H9 (cell line): ENCODE results near the gene RIMBP2. TPM values are rescaled to one million over a fixed set of nuclear protein-coding genes. Genes with fewer than 3 reads are reported as not detected.

Experiments used
- DNase-seq: peaks from one replicate; pipeline ENCODE4 v3.0.0-alpha.2; 2017
- H2AFZ ChIP-seq: one replicate; pipeline ENCODE4 v1.6.1; 2013; ENCODE audit warnings: mild to moderate bottlenecking, low read length, control low read depth, moderate library complexity
- H2AK5ac ChIP-seq: 2 replicates; pipeline ENCODE4 v1.6.1; 2013; ENCODE audit warnings: low read length, control low read depth, mixed read lengths; ENCODE audit not compliant: insufficient read length
- H2BK120ac ChIP-seq: one replicate; pipeline ENCODE4 v1.6.1; 2013; ENCODE audit warnings: low read depth, mild to moderate bottlenecking, low read length, control low read depth, inconsistent platforms; ENCODE audit not compliant: poor library complexity, severe bottlenecking
- H2BK12ac ChIP-seq: 2 replicates; pipeline ENCODE4 v1.6.1; 2013; ENCODE audit warnings: low read length, control low read depth, mixed read lengths, low read depth; ENCODE audit not compliant: insufficient read length
- H2BK15ac ChIP-seq: 2 replicates; pipeline ENCODE4 v1.6.1; 2013; ENCODE audit warnings: low read depth, low read length, control low read depth
- H2BK20ac ChIP-seq: one replicate; pipeline ENCODE4 v1.6.1; 2013; ENCODE audit warnings: low read depth, mild to moderate bottlenecking, low read length, control low read depth, inconsistent platforms; ENCODE audit not compliant: poor library complexity, severe bottlenecking
- H2BK5ac ChIP-seq: 2 replicates; pipeline ENCODE4 v1.6.1; 2013; ENCODE audit warnings: low read length, control low read depth, mixed read lengths; ENCODE audit not compliant: insufficient read length
- H3K14ac ChIP-seq: 2 replicates; pipeline ENCODE4 v1.6.1; 2013; ENCODE audit warnings: low read length, control low read depth; ENCODE audit not compliant: insufficient read depth
- H3K18ac ChIP-seq: 2 replicates; pipeline ENCODE4 v1.6.1; 2013; ENCODE audit warnings: low read depth, mild to moderate bottlenecking, mixed read lengths, low read length, control low read depth; ENCODE audit not compliant: insufficient read length
- H3K23ac ChIP-seq: 2 replicates; pipeline ENCODE4 v1.6.1; 2013; ENCODE audit warnings: low read length, control low read depth, mixed read lengths, low read depth; ENCODE audit not compliant: insufficient read length
- H3K23me2 ChIP-seq: 2 replicates; pipeline ENCODE4 v1.6.1; 2013; ENCODE audit warnings: low read depth, mild to moderate bottlenecking, mixed read lengths, low read length, control low read depth; ENCODE audit not compliant: insufficient read length, poor library complexity, severe bottlenecking
- H3K27ac ChIP-seq: 2 replicates; pipeline ENCODE4 v1.5.1; 2013; ENCODE audit warnings: low read length, control low read depth, mixed read lengths, low read depth; ENCODE audit not compliant: insufficient read length
- H3K27me3 ChIP-seq: 2 replicates; pipeline ENCODE4 v1.6.1; 2013; ENCODE audit warnings: low read length, control low read depth, inconsistent platforms; ENCODE audit not compliant: insufficient read depth
- H3K4ac ChIP-seq: 2 replicates; pipeline ENCODE4 v1.6.1; 2013; ENCODE audit warnings: low read depth, mild to moderate bottlenecking, control low read depth, inconsistent platforms, low read length, moderate library complexity
- H3K4me1 ChIP-seq: 2 replicates; pipeline ENCODE4 v1.6.1; 2013; ENCODE audit warnings: low read length, control low read depth, inconsistent platforms; ENCODE audit not compliant: insufficient read depth
- H3K4me2 ChIP-seq: 2 replicates; pipeline ENCODE4 v1.6.1; 2013; ENCODE audit warnings: low read length, control low read depth, mixed read lengths; ENCODE audit not compliant: insufficient read length, insufficient read depth
- H3K56ac ChIP-seq: 2 replicates; pipeline ENCODE4 v1.6.1; 2013; ENCODE audit warnings: low read depth, mild to moderate bottlenecking, mixed read lengths, low read length, control low read depth; ENCODE audit not compliant: insufficient read length
- H3K79me1 ChIP-seq: 2 replicates; pipeline ENCODE4 v1.6.1; 2013; ENCODE audit warnings: low read depth, mild to moderate bottlenecking, moderate library complexity, low read length, control low read depth, inconsistent platforms; ENCODE audit not compliant: insufficient read depth, poor library complexity, severe bottlenecking
- H3K79me2 ChIP-seq: 2 replicates; pipeline ENCODE4 v1.6.1; 2013; ENCODE audit warnings: low read length, control low read depth, inconsistent platforms; ENCODE audit not compliant: insufficient read depth
- H3K9ac ChIP-seq: 2 replicates; pipeline ENCODE4 v1.6.1; 2013; ENCODE audit warnings: low read length, control low read depth, mixed read lengths; ENCODE audit not compliant: insufficient read length; ENCODE audit errors: extremely low read depth
- H3K9me3 ChIP-seq: one replicate; pipeline ENCODE4 v1.6.1; 2013; ENCODE audit warnings: low read depth, low read length, inconsistent platforms; ENCODE audit not compliant: control insufficient read depth
- H3T11ph ChIP-seq: one replicate; pipeline ENCODE4 v1.6.1; 2013; ENCODE audit warnings: mild to moderate bottlenecking, low read length, control low read depth, inconsistent platforms
- H4K20me1 ChIP-seq: one replicate; pipeline ENCODE4 v1.6.1; 2013; ENCODE audit not compliant: control insufficient read depth, insufficient read length, insufficient read depth
- H4K5ac ChIP-seq: 2 replicates; pipeline ENCODE4 v1.6.1; 2013; ENCODE audit warnings: low read depth, mild to moderate bottlenecking, mixed read lengths, low read length, control low read depth; ENCODE audit not compliant: insufficient read length
- H4K8ac ChIP-seq: replicated peaks from 2 replicates; pipeline ENCODE4 v1.6.1; 2013; ENCODE audit warnings: low read length, control low read depth, mixed read lengths, low read depth; ENCODE audit not compliant: insufficient read length
- H4K91ac ChIP-seq: 2 replicates; pipeline ENCODE4 v1.6.1; 2013; ENCODE audit warnings: low read depth, mild to moderate bottlenecking, moderate library complexity, mixed read lengths, low read length, control low read depth; ENCODE audit not compliant: insufficient read length
- H3K27ac Mint-ChIP-seq, 3 experiments: 2 replicates in 2 of 3; 3 replicates in 1 of 3; pipeline ENCODE4 v1.8.0; 2020 to 2021; ENCODE audit warnings: mixed read lengths in 3 of 3, mild to moderate bottlenecking in 1 of 3, moderate library complexity in 1 of 3
- H3K27me3 Mint-ChIP-seq: 2 replicates; pipeline ENCODE4 v1.8.0; 2021; ENCODE audit warnings: low read depth, mild to moderate bottlenecking, moderate library complexity, mixed read lengths
- H3K36me3 Mint-ChIP-seq, 3 experiments: 2 replicates in 2 of 3; 3 replicates in 1 of 3; pipeline ENCODE4 v1.8.0; 2020 to 2021; ENCODE audit warnings: low read depth in 3 of 3, mixed read lengths in 3 of 3; ENCODE audit not compliant: insufficient read depth in 1 of 3
- H3K4me1 Mint-ChIP-seq, 2 experiments: 2 replicates each; pipeline ENCODE4 v1.8.0; 2020; ENCODE audit warnings: mixed read lengths in 2 of 2
- H3K4me3 Mint-ChIP-seq, 2 experiments: 2 replicates in 1 of 2; 3 replicates in 1 of 2; pipeline ENCODE4 v1.8.0; 2020 to 2021; ENCODE audit warnings: mild to moderate bottlenecking in 2 of 2, mixed read lengths in 2 of 2, moderate library complexity in 1 of 2
- H3K9me3 Mint-ChIP-seq, 2 experiments: 2 replicates in 1 of 2; 3 replicates in 1 of 2; pipeline ENCODE4 v1.8.0; 2020; ENCODE audit warnings: mild to moderate bottlenecking in 2 of 2, mixed read lengths in 2 of 2, moderate library complexity in 1 of 2
- CTCF ChIP-seq: fragments of 200-600 bp; sonication (generic); conservative IDR thresholded peaks from 3 replicates; pipeline ENCODE4 v1.8.0; 2021; ENCODE audit warnings: antibody characterized with exemption, mild to moderate bottlenecking
- WGBS: extraction: QIAGEN DNeasy Blood & Tissue Kit; methylation state at CpG from one replicate; pipeline ENCODE4 v1.1.7; 2013; ENCODE audit warnings: missing lambda C conversion rate, low lambda C conversion rate, mixed read lengths; ENCODE audit not compliant: insufficient read length; ENCODE audit errors: extremely low coverage; 5-methylcytosine and 5-hydroxymethylcytosine counted together
- total RNA-seq: library from RNA; stranded (reverse); gene quantifications from 2 replicates; pipeline ENCODE4 v1.2.1, GENCODE V29; 2021

The RIMBP2 gene
- total RNA-seq, 1 experiment from 2014 or later = 0.70 TPM

DNA sequence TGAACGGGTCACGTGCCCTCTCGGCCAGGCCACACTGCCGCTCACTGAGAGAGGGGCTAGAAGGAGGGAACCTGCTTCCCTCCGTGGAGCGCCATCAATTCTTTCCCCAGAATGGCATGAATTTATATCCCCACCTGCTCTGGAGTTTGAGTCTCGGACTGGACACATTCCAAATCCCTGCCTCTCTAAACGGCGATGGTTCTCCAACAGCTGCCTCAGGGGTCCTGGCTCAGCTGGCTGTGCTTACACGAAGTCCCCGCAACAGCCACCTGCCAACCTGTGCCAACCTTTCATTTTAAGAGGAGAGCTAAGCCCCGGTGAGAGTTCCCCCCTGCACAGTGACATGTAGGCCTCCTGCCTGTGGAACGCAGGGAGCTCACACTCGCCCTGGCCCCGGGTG, 73.2 kb downstream of the RIMBP2 start:
- H3K23me2 ChIP-seq = no peaks in the 10 kb centered on the region
- H3K79me2 ChIP-seq = no peaks in the 10 kb centered on the region
- H3K27me3 ChIP-seq = no peaks in the 10 kb centered on the region
- no peak overlapping the region for H4K5ac ChIP-seq
- no peak overlapping the region for H2BK120ac ChIP-seq
- H3K23ac ChIP-seq = no peak overlapping the region
- Mint-ChIP-seq H3K27ac (no peak overlapping the region; a peak in 1 of 7 replicates), H3K9me3 (peaks cover 9 to 11% of the 10 kb centered on the region in 2 experiments; a peak in 4 of 5 replicates), H3K4me3 (no peak overlapping the region), H3K4me1 (no peaks in the 10 kb centered on the region), H3K27me3 (peaks cover 19% of the 10 kb centered on the region), H3K36me3 (peaks cover 0 to 9% (median 1%) of the 10 kb centered on the region in 3 experiments; a peak in 3 of 7 replicates)
- H3K18ac ChIP-seq = no peak overlapping the region
- H3K27ac ChIP-seq = no peak overlapping the region
- H3K56ac ChIP-seq = no peak overlapping the region
- H2BK15ac ChIP-seq = no peak overlapping the region
- no peak overlapping the region for H4K91ac ChIP-seq
- no peaks in the 10 kb centered on the region for H3K9me3 ChIP-seq
- no peak overlapping the region for H2BK12ac ChIP-seq
- no peaks in the 10 kb centered on the region for H3K4me1 ChIP-seq
- H3K79me1 ChIP-seq = no peaks in the 10 kb centered on the region
- H4K8ac ChIP-seq = no peak overlapping the region
- WGBS = no CpG with 5 or more reads among the region's 15 CpGs
- H3K4ac ChIP-seq = no peak overlapping the region
- no peak overlapping the region for H3T11ph ChIP-seq
- no peak for DNase-seq
- no peak overlapping the region for H3K9ac ChIP-seq
- no peak overlapping the region for H2BK5ac ChIP-seq
- no peak overlapping the region for H3K14ac ChIP-seq
- H2BK20ac ChIP-seq = no peak overlapping the region
- H4K20me1 ChIP-seq = no peaks in the 10 kb centered on the region
- H2AK5ac ChIP-seq = no peak overlapping the region
- H2AFZ ChIP-seq = no peak overlapping the region
- TF ChIP-seq CTCF = no peak
- no peak overlapping the region for H3K4me2 ChIP-seq
